ENCODE measurements around the gene CMC1. TPM values are rescaled to one million over a fixed set of nuclear protein-coding genes. Genes with fewer than 3 reads are reported as not detected.
A peak's percentile ranks its signal among the peaks of the same experiment; 100 is the strongest.

Gene CMC1
- total and polyA plus RNA-seq, 9 of the 15 experiments (the other 6 are each of a cell fraction or from before 2014, with no cell fraction given): 15.9 to 74.6 (median 48.9) TPM

DNA sequence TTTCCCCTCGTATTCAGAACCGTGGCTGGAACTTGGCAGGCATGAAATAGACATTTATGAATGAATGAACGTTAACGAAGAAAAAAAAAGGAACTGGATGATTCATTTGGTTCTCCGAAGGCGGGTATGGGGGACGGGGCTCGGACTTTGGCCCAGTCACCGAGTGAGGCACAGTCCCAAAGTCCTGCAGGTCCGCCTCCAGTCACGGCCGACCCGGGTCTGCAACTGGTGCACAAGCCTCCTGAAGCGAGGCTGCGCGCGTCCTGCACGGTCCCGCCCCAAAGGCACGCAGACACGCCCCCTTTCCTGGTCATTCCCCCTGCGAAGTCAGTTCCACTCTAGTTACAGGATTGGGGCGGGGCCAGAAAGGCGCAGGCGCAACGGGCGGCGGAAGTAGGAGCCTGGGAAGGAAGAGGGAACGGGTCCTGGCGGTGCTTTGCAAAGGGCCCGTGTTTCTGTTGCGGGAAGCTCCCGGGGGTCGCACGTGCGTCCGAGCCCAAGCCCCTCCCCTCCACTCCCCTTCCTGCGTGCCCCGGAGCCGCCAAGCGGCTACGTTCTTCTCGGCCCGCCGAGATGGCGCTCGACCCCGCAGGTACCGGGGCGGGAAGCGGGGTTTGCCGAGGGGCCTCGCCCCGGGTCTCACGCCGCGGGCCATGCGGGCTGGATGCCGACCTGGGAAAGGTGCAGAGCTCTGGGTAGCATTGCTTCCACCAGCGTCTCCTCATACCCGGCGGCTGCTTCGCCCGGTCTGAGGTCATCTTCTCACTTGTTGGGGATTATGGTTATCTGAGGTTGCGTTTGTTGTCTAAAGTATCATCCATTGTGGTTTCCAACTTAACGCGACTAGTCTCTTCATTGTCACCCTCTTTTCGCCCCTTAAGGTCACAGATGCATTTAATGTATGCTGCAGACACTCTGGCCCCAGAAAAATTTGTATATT lies at the start of gene CMC1 (continued):
- peak; percentile 43; the same call in 1 of the 2 replicates for TF ChIP-seq E2F1 (CRISPR knock-in tag; IDR thresholded peaks at IDR 0.05)
- TF ChIP-seq, protein P1, sequence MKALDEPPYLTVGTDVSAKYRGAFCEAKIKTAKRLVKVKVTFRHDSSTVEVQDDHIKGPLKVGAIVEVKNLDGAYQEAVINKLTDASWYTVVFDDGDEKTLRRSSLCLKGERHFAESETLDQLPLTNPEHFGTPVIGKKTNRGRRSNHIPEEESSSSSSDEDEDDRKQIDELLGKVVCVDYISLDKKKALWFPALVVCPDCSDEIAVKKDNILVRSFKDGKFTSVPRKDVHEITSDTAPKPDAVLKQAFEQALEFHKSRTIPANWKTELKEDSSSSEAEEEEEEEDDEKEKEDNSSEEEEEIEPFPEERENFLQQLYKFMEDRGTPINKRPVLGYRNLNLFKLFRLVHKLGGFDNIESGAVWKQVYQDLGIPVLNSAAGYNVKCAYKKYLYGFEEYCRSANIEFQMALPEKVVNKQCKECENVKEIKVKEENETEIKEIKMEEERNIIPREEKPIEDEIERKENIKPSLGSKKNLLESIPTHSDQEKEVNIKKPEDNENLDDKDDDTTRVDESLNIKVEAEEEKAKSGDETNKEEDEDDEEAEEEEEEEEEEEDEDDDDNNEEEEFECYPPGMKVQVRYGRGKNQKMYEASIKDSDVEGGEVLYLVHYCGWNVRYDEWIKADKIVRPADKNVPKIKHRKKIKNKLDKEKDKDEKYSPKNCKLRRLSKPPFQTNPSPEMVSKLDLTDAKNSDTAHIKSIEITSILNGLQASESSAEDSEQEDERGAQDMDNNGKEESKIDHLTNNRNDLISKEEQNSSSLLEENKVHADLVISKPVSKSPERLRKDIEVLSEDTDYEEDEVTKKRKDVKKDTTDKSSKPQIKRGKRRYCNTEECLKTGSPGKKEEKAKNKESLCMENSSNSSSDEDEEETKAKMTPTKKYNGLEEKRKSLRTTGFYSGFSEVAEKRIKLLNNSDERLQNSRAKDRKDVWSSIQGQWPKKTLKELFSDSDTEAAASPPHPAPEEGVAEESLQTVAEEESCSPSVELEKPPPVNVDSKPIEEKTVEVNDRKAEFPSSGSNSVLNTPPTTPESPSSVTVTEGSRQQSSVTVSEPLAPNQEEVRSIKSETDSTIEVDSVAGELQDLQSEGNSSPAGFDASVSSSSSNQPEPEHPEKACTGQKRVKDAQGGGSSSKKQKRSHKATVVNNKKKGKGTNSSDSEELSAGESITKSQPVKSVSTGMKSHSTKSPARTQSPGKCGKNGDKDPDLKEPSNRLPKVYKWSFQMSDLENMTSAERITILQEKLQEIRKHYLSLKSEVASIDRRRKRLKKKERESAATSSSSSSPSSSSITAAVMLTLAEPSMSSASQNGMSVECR (CRISPR knock-in tag; IDR thresholded peaks at IDR 0.05): peak; percentile 77; the same call in 1 of the 2 replicates
- TF ChIP-seq TARDBP (IDR thresholded peaks at IDR 0.05): peak; percentile 68; the same call in 1 of the 2 replicates
- TF ChIP-seq U2AF1 (optimal IDR thresholded peaks at IDR 0.05; ENCODE audit: low read depth, low read length): peak; percentile 69
- TF ChIP-seq EGR1 (conservative IDR thresholded peaks at IDR 0.05): 0 out of 2 replicates have a peak, but pooled peaks have one; percentile 25
- TF ChIP-seq KAT7 (CRISPR knock-in tag; IDR thresholded peaks at IDR 0.05; ENCODE audit: borderline replicate concordance): no peak
- 0 out of 2 replicates have a peak, but pooled peaks have one; percentile 37 for TF ChIP-seq ZSCAN32 (CRISPR knock-in tag; IDR thresholded peaks at IDR 0.05)
- TF ChIP-seq ARID2 (IDR thresholded peaks at IDR 0.05): 0 out of 2 replicates have a peak, but pooled peaks have one; percentile 51
- TF ChIP-seq GABPB1 (CRISPR knock-in tag; IDR thresholded peaks at IDR 0.05): peak; percentile 87
- peak; percentile 72 for TF ChIP-seq GTF2E2 (tag; IDR thresholded peaks at IDR 0.05)
- peak; percentile 52 for TF ChIP-seq CTBP1 (IDR thresholded peaks at IDR 0.05; ENCODE audit: borderline replicate concordance)
- peak; percentile 88 for TF ChIP-seq POLR2AphosphoS5 (IDR thresholded peaks at IDR 0.05; ENCODE audit: control insufficient read depth, insufficient read depth, low read depth, low read length)
- TF ChIP-seq ELF4 (CRISPR knock-in tag; IDR thresholded peaks at IDR 0.05): peak; percentile 71
- TF ChIP-seq KLF13 (tag; IDR thresholded peaks at IDR 0.05; ENCODE audit: borderline replicate concordance, low read depth): peak; percentile 87
- TF ChIP-seq HDAC1 (IDR thresholded peaks at IDR 0.05): peak in 1 of 2 experiments; percentile 88; a peak in 2 of 4 replicates
- TF ChIP-seq TFAP4 (CRISPR knock-in tag; IDR thresholded peaks at IDR 0.05; ENCODE audit: borderline replicate concordance): peak; percentile 70; the same call in 1 of the 2 replicates
- TF ChIP-seq ATF4 (CRISPR knock-in tag; IDR thresholded peaks at IDR 0.05): peak; percentile 59; the same call in 1 of the 2 replicates
